Measurements from ENCODE around the gene ZNF512B.

GRCh38 chr20:63973160-63973479, 3.4 kb upstream of the ZNF512B start:
- TF ChIP-seq, protein P1, sequence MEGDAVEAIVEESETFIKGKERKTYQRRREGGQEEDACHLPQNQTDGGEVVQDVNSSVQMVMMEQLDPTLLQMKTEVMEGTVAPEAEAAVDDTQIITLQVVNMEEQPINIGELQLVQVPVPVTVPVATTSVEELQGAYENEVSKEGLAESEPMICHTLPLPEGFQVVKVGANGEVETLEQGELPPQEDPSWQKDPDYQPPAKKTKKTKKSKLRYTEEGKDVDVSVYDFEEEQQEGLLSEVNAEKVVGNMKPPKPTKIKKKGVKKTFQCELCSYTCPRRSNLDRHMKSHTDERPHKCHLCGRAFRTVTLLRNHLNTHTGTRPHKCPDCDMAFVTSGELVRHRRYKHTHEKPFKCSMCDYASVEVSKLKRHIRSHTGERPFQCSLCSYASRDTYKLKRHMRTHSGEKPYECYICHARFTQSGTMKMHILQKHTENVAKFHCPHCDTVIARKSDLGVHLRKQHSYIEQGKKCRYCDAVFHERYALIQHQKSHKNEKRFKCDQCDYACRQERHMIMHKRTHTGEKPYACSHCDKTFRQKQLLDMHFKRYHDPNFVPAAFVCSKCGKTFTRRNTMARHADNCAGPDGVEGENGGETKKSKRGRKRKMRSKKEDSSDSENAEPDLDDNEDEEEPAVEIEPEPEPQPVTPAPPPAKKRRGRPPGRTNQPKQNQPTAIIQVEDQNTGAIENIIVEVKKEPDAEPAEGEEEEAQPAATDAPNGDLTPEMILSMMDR (conservative IDR thresholded peaks at IDR 0.05): no peak
- TF ChIP-seq ZFX (IDR thresholded peaks at IDR 0.05): no peak

Measured in C4-2B (cell line).